RCC 7860 (cell line): Measurements from ENCODE around the gene EXOC3L4.
"Not testable (repeated sequence)": the region's sequence is repeated elsewhere in the genome, so short reads cannot be mapped to it uniquely, and the experiment has no call there.

Source experiments
- DNase-seq: peaks from one replicate; pipeline ENCODE4 v3.0.0-alpha.2; 2015; ENCODE audit warnings: low spot score
- FAIRE-seq: peaks from 2 replicates; lab custom pipeline; 2012; peaks lifted over from hg19 to GRCh38; lab: Jason Lieb, UNC

The EXOC3L4 gene

DNA sequence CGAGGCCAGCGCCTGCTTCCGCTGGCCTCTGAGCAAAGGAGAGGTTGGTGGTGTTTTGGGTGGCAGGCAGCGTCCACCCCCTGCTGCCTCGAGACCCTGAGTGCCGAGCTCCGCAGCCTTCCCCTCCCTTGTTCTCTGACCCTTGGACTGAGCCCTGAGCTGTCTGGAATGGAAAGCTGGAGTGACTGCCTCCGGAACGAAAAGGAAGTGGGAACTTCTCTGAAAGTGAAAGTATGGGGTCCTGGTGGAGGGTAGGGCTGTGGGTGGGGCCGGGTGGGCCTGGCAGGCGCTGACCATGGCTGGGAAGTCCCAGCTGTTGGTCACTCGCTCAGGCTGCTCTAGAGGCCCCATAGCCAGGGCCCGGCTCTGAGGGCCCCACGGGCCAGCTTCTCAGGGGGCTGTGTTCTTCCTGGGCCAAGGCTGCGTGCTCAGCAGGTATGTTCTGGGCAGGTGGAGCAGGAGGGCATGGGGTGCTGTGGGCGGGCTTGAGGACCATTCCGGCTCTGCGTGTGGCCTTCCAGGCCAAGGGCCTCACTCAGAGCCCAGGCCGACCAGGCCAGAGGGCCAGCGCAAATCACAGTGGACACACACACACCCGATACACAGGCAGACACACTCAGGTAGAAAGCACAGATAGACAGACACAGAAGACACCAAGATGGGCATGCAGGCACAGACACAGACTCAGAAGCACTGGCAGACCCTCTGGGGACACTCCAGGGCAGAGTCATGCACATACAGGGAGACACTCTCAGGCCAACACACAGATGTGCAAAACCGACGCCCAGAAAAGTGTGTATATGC, at the start of gene EXOC3L4:
Gene EXOC3L4 (plus strand): TSS at position 320 of the 804 bp plus-strand sequence. CDS start 5,495 bp downstream, outside the sequence.
- no peak for FAIRE-seq
- no peak for DNase-seq

DNA sequence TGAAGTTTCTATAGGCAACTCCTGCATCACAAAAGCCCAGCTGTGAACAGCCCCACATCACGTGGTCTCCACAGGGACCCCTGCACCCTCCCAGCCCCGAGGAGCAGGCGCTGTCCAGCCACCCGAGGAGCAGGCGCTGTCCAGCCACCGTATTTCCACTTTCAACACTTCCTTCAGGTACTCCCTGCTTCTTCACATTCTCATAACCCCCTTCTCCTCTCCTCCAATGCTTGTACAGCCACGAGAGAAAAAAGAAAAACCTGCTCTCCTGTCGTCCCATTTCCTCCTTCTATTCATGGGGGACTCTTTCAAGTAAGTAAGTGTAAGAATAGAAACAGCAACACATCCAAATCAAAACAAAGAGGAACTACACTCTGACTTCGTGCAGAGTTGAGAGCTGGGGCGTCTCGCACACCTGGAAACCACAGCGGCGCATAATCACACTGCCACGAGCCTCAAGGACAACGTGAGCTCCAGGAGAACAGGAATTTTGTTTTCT, 49.1 kb upstream of the EXOC3L4 start:
- DNase-seq (no peak), FAIRE-seq (no peak)

DNA sequence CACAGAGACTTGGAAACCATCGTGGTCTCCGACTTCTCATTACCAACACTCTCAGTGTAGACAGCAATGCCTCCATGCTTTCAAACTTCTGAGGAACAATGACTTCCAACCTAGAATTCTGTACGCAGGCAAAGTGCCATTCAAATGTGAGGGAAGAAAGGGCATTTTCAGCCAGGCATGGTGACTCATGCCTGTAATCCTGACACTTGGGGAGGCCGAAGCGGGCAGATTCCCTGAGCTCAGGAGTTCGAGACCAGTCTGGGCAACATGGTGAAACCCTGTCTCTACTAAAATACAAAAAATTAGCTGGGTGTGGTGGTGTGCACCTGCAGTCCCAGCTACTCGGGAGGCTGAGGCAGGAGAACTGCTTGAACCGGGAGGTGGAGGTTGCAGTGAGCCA, 47.1 kb upstream of the EXOC3L4 start:
- not testable (repeated sequence) for FAIRE-seq, DNase-seq

DNA sequence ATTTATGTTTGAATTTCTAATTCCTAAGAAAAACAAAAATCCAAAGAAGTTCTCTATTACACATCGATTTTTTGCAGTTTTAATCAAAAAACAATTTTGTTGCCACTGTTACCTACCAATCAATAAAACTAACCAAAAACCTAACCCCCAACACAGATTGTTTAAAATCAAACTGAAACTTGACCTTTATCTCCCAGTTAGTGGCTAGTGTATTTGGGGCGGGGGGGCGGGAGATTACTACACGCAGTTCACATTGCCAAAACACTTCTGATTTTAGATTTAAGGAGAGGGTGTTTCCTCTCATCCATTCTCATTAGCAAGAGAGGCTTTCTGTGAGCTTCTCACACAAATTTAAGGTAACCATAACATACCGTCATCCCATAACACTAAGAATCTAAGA, 43.6 kb upstream of the EXOC3L4 start:
- FAIRE-seq = no peak
- DNase-seq = no peak

DNA sequence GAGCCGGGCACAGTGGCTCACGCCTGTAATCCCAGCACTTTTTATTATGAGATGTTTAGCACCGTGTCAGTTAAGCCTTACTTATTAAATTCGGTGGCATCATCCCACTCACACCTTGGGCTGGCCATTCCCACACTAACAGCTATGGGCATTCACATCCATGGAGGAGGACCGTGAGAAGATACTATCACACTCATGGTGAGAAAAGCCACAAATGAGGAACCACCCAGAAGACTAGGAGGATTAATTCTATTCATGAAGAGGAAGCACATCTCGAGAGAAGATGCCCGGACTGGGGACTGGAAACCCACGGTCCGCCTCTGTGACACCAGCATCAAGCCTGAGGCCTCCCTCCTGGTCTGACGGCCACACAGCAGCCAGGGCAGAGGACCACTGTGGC, 42.1 kb upstream of the EXOC3L4 start:
- FAIRE-seq (no peak), DNase-seq (no peak)

DNA sequence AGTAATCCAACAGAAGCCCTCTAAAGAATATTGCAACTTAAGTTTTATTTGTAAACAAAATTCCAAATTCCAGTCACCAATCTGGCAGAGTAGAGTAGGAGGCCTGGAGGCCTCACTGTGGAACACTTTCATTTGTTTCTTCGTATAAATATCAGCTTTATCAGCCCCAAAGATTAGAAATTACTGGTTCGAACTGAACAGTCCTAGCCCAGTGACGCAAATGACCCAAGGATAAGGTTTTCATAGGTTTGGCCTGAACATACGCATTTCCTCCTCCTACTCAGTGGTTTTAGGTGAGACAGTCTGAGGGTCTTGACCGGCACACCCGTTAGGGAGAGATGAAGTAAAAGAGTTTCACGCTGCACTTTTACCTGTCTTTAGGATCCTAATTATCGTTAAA, 38.8 kb upstream of the EXOC3L4 start:
- FAIRE-seq (no peak), DNase-seq (no peak)

DNA sequence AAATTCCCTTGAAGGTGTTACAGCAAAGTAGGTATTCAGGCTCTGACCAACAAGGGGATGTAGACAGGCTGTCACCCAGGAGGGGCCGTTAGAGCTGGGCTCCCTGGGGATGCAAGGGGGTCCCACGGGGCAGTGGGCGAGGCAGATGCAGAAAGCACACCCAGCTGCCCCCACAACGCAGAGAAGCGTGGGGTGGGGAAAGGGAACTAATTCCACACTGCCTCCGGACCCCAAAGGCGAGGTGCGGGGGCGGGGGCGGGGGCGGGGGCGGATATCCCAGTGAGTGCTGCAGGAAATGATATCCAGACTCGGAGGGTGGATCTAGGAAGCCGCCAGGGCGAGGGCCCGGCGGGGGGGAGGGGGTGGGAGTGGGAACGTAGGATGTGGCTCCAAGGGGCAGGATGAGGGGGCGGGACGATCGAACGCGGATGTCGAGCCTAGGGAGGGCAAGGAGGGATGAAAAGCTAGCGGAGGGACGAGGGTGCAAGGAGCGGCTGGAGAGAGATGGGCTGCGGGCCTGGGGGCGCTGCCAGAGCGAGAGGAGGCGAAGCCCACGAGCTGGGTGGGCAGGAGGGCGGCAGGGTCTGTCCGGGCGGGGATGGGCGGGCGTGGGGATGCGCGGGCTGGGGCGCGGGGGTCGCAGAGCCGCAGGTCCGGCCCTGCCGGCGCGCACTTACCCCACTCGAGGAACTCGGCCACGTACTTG, 38.0 kb upstream of the EXOC3L4 start:
- FAIRE-seq (no peak), DNase-seq (peak; percentile 43)

DNA sequence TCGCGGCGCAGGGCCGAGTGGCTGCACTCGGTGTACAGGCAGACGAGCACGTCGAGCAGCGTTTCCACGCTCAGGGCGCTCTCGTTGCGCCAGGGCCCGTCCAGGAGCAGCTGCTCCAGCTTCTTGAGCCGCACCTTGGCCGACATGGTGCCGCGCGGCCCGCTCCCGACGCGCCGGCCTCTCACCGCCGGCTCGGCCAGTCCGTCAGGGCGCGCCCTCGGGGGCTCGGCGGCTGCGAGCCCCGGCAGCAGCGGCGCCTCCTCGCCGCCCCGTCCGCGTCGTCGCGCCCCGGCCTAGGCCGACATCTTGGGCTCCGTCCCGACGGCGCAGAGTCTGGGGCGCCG, 37.5 kb upstream of the EXOC3L4 start:
- FAIRE-seq (no peak), DNase-seq (no peak)

DNA sequence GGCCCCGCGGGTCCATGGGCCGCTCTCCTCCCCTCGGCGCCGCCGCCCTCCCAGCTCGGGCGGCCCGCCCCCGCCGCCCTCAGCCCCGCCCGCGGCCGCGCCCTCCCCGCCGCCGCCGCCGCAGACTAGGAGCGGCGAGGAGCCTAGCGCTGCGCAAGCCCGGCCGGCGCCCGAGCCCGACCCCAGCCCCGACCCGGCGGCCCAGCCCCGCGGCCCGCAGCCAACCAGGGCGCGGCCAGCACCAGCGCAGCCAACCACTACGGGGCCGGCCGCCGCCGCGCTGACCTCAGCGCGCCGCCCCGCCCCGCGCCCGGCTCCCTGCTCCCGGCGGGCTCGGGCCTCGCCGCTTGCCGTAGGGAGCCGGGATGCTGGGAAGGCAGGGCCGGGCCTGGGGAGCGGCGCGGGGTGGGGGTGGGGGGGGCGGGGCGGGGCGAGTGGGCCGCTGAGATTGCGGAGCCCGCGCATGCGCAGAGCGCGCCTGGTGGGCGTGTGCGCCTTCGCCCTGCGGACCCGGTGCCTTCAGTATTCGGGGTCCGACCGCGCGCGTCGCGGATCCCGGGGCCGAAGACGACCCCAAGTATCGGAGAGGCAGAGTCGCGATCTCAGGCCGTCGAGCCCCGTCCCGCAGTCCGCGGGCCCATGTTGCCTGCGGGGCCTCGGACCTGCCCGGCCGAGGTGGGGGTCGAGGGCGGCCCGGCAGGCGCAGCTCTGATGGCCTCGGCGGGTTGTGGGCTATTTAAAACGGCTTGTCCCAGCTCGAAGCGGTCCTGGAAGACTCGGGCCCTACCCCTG, 37.0 kb upstream of the EXOC3L4 start, which contains the start of gene CDC42BPB:
Gene CDC42BPB (minus strand): TSS at position 178 of the 792 bp plus-strand sequence. CDS start 376 bp downstream, outside the sequence.
- DNase-seq (peak; percentile 70), FAIRE-seq (no peak)

DNA sequence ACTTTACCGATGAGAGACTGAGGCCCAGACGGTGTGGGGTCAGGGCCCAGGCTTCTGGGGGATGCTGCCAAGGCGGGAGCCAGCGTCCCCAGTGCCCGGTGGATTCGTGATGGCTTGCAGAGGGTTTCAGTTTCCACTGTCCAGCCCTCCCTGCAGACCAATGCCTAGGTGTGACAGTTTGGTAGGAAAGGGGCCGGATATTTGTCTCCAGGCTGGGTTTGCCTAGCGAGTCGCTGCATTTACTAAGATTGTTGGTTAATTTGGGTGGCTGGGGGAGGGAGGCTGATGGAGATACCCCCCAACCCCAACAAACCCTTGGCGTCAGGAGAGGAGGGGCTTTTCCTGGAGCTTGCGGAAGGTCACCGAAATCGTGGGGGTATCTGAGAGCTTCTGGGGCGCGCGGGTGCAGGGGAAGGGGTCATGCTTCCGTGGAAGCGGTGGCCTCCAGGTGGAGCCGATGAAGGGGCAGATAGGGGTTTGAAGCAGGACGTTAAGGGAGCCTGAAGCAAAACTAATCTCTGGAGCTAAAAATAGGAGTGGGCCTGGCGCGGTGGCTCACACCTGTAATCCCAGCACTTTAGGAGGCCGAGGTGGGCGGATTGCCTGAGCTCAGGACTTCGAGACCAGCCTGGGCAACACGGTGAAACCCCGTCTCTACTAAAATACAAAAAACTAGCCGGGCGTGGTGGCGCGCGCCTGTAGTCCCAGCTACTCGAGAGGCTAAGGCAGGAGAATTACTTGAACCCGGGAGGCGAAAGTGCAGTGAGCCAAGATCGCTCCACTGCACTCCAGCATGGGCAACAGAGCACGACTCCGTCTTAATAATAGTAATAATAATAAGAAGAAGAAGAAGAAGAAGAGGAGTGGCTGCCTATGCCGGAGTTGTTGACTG, 36.1 kb upstream of the EXOC3L4 start:
- no peak for DNase-seq
- FAIRE-seq = no peak

DNA sequence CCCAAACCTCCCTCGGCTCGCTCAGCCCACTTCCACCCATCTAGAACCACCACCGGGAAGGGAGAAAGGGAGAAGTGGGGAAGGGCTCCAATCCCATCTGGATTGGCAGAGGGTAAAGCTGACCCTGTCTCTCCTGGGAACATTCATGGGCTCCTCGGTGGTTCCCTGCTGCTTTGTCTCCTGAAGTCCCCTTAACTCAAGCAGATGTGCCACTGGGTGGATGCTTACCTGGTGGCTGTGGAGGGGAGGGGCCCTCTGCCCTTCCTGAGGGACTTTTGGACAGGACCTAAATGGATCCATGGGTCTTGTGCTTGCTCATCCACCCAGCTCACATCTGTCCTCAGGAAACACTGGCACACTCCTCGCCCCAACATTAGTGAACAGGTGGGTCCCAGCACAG, 35.0 kb upstream of the EXOC3L4 start:
- DNase-seq (no peak), FAIRE-seq (no peak)

DNA sequence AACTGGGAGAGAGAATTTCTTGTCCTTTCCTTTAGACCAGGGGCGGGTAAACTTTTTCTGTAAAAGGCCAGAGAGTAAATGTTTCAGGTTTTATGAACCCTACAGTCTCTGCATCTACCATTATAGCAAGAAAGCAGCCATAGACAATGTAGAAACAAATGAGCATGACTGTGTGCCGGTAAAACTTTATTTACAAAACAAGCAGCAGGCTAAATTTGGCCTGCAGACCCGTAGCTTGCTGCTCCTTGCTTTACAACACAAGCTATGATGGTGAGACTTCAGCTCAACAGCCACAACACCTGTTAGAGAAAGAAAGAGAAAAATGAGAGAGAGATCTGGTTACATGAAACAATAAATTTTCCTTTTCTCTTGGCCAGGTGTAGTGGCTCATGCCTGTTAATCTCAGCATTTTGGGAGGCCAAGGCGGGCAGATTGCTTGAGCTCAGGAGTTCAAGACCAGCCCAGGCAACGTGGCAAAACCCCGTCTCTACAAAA, 33.0 kb upstream of the EXOC3L4 start:
- no peak for FAIRE-seq
- no peak for DNase-seq

DNA sequence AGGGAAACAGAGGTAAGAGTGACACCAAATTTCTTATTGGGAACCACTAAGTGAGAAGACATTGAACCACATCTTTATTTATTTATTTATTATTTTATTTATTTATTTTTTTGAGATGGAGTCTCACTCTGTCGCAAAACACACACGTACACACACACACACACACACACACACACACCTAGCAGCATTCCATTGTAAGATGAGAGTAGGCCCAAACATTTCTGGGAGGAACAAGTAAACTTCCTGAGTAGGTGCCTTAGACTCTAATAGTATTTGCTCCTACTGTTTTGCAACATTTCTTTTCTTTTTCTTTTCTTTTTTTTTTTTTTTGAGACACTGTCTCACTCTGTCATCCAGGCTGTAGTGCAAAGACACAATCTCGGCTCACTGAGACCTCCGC, 30.1 kb upstream of the EXOC3L4 start:
- DNase-seq = no peak
- FAIRE-seq = no peak

DNA sequence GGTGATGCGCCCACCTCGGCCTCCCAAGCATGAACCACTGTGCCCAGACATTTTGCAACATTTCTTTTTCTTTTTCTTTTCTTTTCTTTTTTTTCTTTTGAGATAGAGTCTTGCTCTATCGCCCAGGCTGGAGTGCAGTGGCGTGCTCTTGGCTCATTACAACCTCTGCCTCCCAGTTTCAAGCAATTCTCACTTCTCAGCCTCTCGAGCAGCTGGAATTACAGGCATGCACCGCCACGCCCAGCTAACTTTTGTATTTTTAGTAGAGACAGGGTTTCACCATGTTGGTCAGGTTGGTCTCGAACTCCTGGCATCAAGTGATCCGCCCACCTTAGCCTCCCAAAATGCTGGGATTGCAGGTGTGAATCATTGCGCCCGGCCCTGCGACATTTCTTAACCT, 29.5 kb upstream of the EXOC3L4 start:
- no peak for FAIRE-seq
- no peak for DNase-seq

DNA sequence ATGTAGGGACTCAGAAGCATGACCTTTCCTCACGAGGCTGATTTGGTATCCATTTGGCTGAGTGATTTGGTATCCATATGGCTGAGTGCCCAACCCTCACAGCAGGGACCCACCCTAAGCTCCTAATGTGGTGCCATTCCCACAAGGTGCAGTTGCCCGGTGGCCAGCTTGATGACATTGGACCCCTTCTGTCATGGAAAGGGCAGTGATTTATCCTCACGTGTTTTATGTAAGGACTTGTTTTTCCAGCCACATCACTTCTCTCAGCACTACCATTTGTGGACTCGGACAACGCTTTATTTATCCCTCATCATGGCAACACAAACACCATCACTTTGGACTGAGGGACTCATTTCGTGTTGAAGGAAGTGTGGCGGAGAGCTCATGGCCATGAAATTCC, 28.7 kb upstream of the EXOC3L4 start:
- DNase-seq (no peak), FAIRE-seq (no peak)

DNA sequence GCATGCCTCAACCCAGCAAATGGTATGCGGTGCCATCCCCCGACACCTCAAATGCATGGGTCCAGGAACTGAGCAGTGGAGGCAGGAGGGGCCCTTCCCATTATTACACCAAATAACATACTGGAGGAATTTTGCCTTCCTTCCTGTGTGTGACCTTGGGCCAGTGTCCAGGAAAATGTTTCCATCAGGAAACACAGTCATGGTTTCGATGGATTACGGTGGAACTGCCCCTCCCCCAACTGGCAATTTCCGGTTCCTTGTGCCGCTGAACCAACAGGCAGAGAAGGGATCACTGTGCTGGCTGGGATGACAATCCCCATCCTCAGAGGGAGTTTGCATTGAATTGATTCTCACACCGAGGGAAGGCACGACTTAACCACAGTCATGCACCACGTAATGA, 28.1 kb upstream of the EXOC3L4 start:
- peak; percentile 5 for DNase-seq
- FAIRE-seq = no peak

DNA sequence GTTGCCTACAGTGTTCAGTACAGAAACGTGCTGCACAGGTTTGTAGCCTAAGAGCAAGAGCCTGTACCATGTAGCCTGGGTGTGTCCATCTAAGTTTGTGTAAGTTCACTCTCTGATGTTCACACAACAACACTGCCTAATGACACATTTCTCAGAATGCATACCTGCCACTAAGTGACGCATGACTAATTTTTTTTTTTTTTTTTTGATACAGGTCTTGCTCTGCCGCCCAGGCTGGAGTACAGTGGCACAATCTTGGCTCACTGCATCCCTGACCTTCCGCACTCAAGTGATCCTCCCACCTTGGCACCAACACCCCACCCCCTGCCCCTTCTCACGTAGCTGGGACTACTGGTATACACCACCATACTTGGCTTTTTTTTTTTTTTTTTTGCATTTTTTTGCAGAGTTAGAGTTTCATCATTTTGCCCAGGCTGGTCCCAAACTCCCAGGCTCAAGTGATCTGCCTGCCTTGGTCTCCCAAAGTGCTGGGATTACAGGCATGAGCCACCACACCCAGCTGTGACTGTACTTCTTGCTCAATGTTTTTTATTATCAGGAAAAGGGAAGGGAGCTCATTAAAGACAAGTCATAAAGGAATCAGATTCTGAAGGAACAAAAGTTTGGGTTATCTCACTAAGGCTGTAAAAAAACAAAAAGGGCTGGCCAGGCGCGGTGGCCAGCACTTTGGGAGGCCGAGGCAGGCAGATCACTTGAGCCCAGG, 27.1 kb upstream of the EXOC3L4 start:
- FAIRE-seq (peak; percentile 68), DNase-seq (peak; percentile 51)

DNA sequence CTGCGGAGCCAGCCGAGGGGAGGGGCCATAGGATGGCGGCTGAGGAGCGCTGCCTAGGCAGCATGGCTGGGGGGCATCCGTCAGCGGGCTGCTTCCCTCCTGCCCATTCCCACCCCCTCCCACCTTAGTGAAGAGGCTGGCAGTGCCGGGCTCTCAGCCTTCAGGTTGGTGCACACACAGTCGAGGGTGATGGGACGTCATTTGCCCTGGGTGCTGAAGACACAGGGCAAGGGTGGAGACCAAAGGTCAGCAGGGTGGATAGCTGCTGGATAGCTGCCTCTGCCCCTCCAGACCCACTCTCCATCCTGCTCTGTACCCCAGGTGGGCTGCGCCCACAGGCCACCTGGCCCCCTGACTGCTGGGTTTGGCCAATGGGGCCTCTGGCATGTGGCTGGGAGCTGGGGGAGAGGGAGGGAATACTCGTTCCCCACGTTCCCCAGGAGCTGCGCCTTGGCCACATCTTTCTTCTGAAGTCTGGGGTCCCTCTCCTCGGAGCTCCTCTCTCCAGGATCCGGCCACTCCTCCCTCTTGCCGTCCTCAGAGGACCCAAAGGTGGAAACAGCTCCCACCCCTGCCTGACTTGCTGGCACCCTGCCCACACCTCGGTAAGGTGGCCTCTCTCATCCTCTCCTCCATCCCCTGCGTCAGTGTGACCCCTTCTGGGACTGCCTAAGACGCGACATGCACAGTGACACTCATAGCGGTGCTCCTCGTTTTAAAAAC, 26.0 kb upstream of the EXOC3L4 start:
- no peak for DNase-seq
- FAIRE-seq = no peak
